ENCODE results near the gene CFAP74. TPM values are rescaled to one million over a fixed set of nuclear protein-coding genes. Genes with fewer than 3 reads are reported as not detected.
A peak's percentile ranks its signal among the peaks of the same experiment; 100 is the strongest.

CFAP74 gene
- total RNA-seq, 2 experiments from 2014 or later, result 0.31 to 0.46 TPM

DNA sequence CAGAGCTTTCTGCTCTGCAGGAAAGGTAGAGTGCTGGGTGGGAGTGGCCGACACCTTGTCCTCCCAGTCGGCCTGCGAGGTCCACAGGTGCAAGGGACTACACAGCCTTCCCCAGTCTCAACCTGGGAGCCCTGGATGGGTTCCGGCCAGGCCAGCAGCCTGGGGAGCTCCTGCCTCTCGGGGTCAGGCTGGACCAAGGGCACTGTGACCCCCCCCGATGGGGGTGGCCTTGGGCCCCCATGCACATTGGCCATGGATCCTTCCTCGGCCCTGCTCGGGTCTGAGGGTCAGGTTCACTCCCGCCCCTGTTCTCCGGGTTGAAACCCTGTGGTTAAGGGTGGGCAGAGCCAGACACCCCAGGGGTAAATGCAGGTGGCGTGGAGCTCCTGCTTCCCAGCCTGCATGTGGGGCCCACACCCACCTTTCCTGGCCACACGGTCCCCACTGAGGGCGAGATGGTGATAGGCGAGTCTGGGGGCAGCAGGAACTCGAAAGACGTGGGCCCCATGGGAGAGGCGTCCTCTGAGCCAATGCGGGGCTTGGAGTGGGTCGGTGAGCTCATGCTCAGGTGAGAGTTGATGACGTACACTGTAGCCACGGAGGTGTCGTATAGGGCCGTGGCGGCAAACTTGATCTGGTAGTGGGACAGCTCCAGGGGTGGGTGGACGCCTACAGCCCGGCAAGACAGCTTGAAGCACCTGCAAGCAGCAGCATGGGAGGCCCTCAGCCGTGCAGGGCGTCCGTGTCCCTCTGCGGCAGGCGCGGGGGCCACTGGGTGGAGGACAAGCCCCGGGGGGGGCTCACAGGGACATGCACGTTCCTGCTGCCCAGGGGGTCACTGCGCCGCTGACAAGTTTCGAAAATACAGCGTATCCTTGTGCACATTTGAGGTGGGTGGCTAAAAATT is 73.7 kb downstream of the CFAP74 start:
- H3K4me1 Mint-ChIP-seq, result no peaks in the 10 kb centered on the region
- no peaks in the 10 kb centered on the region for H3K9me3 Mint-ChIP-seq
- no peaks in the 10 kb centered on the region for H3K27me3 Mint-ChIP-seq
- no peak overlapping the region for H3K4me3 Mint-ChIP-seq
- no peaks in the 10 kb centered on the region for H3K36me3 Mint-ChIP-seq
- DNase-seq, result no peak
- peak overlapping the region; percentile 25 for H3K27ac Mint-ChIP-seq

DNA sequence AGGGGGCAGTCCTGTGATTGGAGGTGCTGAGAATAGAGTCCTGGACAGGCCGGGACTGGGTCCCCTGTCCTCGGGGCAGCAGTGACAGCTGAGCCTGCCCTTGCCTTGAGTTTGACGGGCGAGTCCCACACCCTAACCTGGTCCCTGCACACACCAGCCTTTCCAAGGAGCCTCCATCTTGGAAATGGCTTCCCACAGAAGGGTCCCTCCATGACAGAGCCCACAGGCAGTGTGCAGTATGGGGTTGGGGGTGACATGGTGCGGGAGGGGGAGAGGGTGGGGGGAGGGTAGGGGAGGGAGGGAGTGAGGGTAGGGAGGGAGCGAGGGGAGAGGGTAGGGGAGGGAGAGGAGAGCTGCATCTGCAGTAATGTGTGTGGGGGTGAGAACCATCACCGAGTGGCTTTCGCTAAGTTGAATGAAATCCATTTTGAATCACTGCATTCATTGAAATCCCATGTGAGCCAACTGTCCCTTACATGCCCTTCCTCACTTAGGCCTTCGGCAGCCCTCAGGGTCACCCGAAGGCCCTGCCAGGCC is 74.4 kb downstream of the CFAP74 start:
- no peak overlapping the region for H3K4me3 Mint-ChIP-seq
- no peaks in the 10 kb centered on the region for H3K9me3 Mint-ChIP-seq
- DNase-seq, result no peak
- no peak overlapping the region for H3K27ac Mint-ChIP-seq
- H3K4me1 Mint-ChIP-seq, result no peaks in the 10 kb centered on the region
- no peaks in the 10 kb centered on the region for H3K27me3 Mint-ChIP-seq
- no peaks in the 10 kb centered on the region for H3K36me3 Mint-ChIP-seq

DNA sequence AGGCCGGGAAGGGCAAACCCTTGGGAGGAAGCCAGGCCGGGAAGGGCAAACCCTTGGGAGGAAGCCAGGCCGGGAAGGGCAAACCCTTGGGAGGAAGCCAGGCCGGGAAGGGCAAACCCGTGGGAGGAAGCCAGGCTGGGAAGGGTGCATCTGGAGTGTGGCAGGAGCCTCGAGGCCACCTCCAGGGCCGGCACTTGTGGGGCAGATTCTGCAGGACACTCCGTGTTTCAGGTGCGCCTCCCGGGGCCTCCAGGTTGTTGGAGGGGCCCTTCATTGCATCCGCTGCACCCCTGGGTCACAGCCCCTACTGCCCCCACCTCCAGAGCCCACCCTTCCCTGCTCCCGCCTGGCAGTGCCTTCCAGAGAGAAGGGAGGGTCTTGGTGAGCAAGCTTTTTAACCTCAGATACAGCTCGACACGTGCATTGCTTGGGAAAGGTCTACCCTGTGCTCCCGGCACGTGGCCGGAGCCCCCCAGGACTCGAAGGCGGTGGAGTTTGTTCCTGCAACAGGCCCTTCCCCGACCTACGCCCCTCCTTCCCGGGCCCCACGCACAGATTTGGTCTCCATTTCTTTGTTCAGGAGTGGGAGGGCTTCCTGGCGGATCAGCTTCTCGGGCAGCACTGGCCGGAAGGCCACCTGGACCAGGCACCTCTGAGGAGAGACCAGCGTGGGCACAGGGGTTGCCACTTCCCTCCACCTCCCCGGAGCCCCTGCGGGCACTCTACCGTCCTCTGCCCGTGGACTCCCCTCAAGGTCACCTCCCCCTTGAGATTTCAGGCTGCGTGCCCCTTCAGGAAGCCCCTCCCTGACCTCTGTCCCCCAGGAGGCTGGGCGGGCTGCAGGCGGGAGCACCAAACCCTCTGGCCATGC is 75.1 kb downstream of the CFAP74 start:
- DNase-seq, result no peak

DNA sequence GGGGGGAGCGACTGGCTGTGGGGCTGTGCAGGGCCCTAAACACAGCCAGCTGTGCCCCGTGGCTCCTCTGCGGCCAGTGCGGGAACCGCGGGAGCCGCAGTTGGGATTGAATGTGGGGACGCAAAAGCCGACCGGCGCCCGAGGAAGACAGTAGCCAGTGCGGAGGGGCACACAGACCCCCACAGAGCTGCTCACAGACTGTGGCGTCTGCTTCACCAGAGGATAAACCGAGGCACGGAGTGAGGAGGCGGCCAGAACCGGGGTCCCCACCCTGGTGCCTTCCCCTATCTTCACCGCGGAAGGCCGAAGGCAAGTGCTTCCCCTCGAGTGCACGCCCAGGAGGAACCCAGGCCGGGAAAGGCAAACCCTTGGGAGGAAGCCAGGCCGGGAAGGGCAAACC is 75.8 kb downstream of the CFAP74 start:
- Mint-ChIP-seq H3K9me3 (no peaks in the 10 kb centered on the region), H3K36me3 (no peaks in the 10 kb centered on the region), H3K27me3 (no peaks in the 10 kb centered on the region), H3K4me1 (no peaks in the 10 kb centered on the region), H3K4me3 (no peak overlapping the region), H3K27ac (no peak overlapping the region)
- no peak for DNase-seq

More for the DNA sequence above, 75.1 kb downstream of the CFAP74 start:
- no peaks in the 10 kb centered on the region for H3K36me3 Mint-ChIP-seq
- H3K4me1 Mint-ChIP-seq, result no peaks in the 10 kb centered on the region
- no peak overlapping the region for H3K4me3 Mint-ChIP-seq
- H3K27me3 Mint-ChIP-seq, result no peaks in the 10 kb centered on the region
- H3K27ac Mint-ChIP-seq, result no peak overlapping the region
- H3K9me3 Mint-ChIP-seq, result no peaks in the 10 kb centered on the region

DNA sequence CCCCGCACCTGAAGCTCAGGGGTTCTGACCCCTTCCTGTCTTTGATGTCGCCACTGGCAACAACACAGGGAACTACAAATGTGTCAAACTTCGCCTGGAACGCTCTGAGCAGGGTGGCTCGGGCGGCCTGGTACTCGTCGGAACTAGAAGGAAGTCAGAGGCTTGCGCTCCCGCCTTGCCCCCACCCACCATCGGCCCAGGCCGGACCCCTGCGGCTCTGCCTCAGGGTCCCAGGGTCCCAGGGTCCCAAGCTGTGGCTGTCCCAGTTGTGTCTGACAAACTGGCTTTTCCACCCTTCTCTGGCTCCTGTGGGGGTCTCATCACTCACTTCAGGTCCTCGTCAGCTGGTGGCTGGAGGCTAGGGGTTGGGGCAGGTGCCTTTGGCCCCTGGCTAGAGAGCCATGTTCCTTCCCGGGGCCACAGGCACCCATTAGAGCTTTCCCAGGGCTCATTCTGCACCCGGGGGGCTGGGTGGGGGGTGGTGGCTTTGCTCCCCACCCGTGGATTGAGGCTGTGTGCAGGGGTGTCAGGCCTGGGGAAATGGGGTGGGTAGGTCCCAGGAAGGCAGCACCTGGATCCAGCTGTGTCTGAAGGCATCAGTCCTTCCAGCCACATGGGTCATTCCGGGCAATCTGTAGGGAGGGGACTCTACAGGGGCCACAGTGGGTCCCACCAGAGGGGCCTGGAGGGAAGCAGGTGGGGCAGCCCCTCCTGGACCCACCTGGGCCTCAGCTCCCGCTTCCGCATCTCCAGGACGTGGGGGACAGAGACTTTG is 76.5 kb downstream of the CFAP74 start:
- no peaks in the 10 kb centered on the region for H3K9me3 Mint-ChIP-seq
- H3K4me3 Mint-ChIP-seq, result no peak overlapping the region
- H3K36me3 Mint-ChIP-seq, result no peaks in the 10 kb centered on the region
- no peaks in the 10 kb centered on the region for H3K27me3 Mint-ChIP-seq
- no peak overlapping the region for H3K27ac Mint-ChIP-seq
- H3K4me1 Mint-ChIP-seq, result no peaks in the 10 kb centered on the region
- no peak for DNase-seq

DNA sequence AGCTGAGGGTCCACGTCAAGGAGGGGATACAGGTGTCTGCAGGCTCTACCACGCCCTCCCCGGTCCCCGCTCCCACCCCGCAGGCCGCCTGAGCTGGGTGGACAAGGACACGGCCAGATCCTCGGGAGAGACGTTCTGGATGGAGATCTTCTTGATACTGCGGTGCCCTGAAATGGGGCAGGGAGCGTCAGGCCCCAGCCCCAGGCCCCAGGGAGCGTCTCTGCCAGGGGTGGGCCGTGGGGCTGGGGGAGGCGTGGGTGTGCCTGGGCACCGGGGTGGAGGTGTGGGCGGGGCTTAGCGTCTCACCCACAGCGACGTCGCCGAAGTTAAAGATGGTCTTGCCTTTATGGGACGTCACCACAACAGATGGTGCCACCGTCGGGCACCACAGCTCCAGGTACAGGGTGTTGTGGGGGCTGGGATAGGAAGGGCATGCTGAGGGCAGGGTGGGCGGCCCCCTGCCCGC is 77.2 kb downstream of the CFAP74 start:
- H3K9me3 Mint-ChIP-seq, result no peaks in the 10 kb centered on the region
- no peak for DNase-seq
- H3K4me3 Mint-ChIP-seq, result no peak overlapping the region

DNA sequence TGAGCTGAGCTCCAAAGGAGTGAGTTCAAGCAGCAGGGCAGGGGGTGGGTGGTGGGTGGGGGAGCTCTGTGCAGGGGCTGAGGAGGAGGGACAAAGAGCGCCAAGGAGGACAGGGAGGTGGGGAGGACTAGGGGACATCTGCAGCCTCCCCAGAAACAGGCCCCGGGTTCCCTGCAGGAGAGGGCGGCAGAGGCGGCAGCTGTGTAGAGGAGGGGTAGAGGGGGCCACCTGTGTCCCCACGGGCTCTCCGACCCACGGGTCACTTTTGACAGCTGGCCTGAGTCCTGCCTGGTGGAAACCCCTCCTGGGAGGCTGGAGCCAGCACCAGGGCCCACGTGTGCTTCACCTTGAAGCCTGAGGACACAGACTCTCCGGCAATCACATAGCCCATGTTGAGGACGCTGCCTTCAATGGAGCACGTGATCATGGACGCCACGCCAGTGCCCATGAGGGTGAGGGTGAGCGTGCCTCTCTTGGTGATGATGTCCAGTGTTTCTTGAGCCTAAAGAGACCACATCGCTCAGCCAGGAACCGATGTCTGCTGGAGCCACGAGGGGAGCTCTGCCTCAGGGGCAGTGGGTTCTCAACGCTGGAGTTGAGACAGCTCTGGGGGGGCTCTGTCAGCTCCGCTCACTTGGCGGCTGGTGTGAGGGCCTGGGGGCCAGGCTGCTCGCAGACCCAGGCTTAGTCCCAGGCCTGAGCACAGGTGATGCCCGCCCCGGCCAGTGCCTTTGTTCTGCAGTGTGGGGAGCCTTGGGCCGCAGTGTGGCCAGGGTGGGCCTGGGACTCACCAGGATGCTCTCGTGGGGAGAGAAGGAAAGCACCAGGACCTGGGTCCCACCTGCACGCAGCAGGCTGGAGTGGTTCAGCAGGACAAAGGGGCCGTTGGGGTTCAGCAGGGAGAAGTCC is 77.9 kb downstream of the CFAP74 start:
- Mint-ChIP-seq H3K27me3 (no peaks in the 10 kb centered on the region), H3K27ac (no peak overlapping the region), H3K4me3 (no peak overlapping the region), H3K9me3 (no peaks in the 10 kb centered on the region), H3K36me3 (no peaks in the 10 kb centered on the region), H3K4me1 (no peaks in the 10 kb centered on the region)
- DNase-seq, result no peak

More for the DNA sequence above, 77.2 kb downstream of the CFAP74 start:
- Mint-ChIP-seq H3K36me3 (no peaks in the 10 kb centered on the region), H3K27me3 (no peaks in the 10 kb centered on the region), H3K27ac (no peak overlapping the region), H3K4me1 (no peaks in the 10 kb centered on the region)

DNA sequence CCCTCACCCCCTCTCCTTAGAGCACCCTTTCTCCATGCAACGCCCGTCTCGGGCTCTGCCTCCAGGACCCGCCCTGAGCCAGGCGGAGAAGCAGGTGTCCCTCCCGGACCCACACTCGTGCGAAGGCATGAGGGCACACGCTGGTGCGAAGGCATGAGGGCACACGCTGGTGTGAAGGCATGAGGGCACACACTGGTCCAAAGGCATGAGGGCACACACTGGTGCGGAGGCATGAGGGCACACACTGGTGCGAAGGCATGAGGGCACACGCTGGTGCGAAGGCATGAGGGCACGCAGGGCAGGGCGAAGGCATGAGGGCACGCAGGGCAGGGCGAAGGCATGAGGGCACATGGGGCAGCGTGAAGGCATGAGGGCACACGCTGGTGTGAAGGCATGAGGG is 78.7 kb downstream of the CFAP74 start:
- DNase-seq, result no peak
- H3K27ac Mint-ChIP-seq, result no peak overlapping the region
- H3K9me3 Mint-ChIP-seq, result no peaks in the 10 kb centered on the region
- no peak overlapping the region for H3K4me3 Mint-ChIP-seq
- H3K27me3 Mint-ChIP-seq, result no peaks in the 10 kb centered on the region
- no peaks in the 10 kb centered on the region for H3K36me3 Mint-ChIP-seq
- H3K4me1 Mint-ChIP-seq, result no peaks in the 10 kb centered on the region

DNA sequence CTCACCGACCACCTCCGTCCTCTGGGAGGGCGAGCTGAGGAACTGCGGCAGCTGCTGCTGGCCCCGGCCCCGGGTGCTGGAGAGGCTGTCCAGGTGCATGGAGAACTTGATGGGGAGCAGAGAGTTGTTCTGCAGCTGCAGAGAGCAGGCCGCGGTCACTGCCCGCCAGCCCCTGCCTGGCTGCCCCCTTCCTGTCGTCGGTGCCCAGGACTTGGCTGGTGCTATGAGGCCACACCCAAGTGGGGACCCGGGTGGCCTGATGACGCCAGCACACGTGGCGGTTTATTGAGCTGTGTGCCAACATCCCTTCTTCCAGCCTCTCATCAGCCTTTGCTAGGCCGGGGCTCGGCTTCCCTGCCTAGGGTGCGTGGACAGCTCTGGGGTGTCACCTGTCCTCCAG is 79.2 kb downstream of the CFAP74 start:
- Mint-ChIP-seq H3K4me3 (no peak overlapping the region), H3K9me3 (no peaks in the 10 kb centered on the region), H3K27me3 (no peaks in the 10 kb centered on the region), H3K36me3 (no peaks in the 10 kb centered on the region), H3K27ac (no peak overlapping the region), H3K4me1 (peaks cover 2% of the 10 kb centered on the region)
- no peak for DNase-seq

DNA sequence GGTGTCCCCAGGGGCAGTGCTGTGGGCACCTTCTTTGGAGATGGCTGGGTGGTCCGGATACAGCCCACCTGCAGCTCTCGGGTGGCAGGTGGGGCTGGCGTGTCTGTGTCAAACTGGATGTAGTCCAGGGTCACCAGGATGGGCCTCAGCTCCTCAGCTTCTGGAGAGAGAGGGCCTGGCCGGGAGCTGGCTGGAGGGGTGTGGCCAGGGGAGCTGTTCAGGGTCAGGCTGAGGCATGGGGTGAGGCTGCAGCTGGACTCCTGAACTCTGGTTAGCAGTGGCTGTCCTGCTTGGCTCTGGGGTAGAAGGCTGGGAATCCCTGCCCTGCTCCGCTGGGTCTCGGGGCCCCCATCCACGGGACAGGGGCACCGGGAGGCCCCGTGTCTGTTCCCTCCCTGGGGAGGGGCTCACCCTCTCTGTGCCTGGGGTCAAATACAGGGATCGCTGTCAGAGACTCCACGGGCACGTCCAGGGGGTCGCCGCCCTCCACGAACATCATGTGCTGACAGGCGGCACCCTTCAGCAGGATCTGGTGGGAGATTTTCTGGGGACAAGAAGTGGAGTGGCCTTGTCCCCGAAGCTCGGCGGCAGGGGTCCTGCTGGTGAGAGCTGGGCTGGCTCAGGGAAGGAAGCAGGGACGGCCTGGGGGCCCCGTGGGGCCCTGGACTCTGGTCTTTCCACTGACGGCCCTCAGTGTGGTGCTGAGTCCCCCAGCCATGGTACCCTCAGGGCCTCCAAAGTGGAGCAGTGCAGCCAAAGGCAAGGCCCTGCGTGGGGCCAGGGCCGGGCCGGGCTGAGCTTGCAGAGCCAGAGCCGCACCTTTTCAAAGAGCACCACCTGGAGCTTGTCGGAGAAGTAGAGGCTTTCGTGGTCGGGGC is 80.4 kb downstream of the CFAP74 start:
- H3K4me3 Mint-ChIP-seq, result no peak overlapping the region
- no peak for DNase-seq
- peaks cover 3% of the 10 kb centered on the region for H3K4me1 Mint-ChIP-seq
- no peaks in the 10 kb centered on the region for H3K9me3 Mint-ChIP-seq
- H3K27ac Mint-ChIP-seq, result no peak overlapping the region
- no peaks in the 10 kb centered on the region for H3K36me3 Mint-ChIP-seq
- H3K27me3 Mint-ChIP-seq, result no peaks in the 10 kb centered on the region

DNA sequence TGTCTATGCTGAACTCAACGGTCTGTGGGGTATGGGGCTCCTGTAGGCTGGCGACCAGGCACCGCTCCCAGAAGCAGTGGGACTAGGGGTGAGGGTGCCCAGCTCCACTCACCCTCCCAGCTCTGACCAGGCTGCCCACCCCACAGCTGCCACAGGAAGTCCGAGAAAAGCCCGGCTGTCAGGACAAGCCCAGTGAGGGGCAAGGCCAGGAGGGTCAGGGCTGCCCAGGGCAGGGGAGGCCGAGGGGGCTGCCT is 81.0 kb downstream of the CFAP74 start:
- DNase-seq, result no peak
- Mint-ChIP-seq H3K9me3 (no peaks in the 10 kb centered on the region), H3K4me3 (no peak overlapping the region), H3K27me3 (no peaks in the 10 kb centered on the region), H3K4me1 (peaks cover 3% of the 10 kb centered on the region), H3K36me3 (no peaks in the 10 kb centered on the region), H3K27ac (no peak overlapping the region)

DNA sequence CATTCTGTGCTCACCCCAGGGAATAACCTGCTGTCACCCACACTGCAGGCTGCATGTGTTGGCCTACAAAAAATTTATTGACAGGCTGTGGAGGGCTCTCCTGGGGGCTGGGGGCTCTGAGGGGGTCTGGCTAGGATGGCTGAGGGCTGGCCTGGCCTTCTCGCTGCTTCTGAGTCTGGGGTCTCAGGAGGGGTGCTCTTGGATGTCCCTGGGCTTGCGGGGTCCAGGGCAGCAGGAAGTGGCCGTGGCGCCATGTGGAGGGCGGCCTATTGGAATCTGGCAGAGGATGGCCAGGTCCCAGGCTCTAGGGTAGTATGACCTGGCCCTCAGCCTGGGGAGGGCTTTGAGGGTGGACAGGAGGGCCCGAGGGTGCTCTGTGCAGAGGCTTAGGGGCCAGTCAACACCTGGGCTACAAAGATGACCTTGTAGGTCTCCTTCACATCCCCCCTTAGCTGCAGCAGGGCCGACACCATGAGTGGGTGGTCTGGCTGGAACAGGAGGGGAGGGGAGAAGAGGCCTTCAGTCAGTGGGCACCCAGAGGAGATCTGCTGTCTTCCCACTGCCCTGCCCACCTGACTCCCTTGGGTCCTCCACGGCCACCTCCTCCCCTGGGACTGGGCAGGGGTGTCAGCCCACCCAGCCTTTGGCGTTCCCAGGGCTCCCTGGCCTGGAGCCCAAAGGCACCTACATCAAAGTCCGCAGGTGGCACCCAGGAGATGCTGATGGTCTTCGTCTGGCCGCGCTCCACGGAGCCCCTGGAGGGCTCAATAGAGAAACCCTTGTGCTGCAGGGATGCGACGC is 81.5 kb downstream of the CFAP74 start:
- Mint-ChIP-seq H3K4me1 (peaks cover 3% of the 10 kb centered on the region), H3K4me3 (no peak overlapping the region), H3K9me3 (no peaks in the 10 kb centered on the region), H3K27me3 (no peaks in the 10 kb centered on the region), H3K36me3 (no peaks in the 10 kb centered on the region), H3K27ac (no peak overlapping the region)
- no peak for DNase-seq

DNA sequence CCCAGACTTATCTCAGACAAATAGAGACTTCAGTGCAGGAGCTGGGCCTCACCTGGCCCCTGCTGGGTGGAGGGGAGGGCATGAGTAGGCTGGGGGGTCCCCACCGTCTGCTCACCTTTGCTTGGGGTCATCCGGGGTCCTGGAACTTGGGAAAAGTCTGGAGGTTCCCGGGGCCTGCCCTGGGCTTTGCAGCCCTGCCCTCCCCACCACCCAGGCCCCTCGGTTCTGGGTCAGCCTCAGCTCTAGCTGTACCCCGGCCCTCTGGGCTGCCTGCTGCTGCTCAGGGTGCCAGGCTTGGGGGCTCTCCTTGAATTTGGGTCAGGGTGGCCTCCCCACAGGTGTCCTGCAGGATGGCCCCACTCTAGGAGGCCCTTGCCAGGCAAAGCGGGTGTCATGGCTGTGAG is 82.1 kb downstream of the CFAP74 start:
- H3K27me3 Mint-ChIP-seq, result no peaks in the 10 kb centered on the region
- peaks cover 3% of the 10 kb centered on the region for H3K4me1 Mint-ChIP-seq
- no peaks in the 10 kb centered on the region for H3K36me3 Mint-ChIP-seq
- no peak for DNase-seq
- H3K4me3 Mint-ChIP-seq, result no peak overlapping the region
- H3K27ac Mint-ChIP-seq, result no peak overlapping the region
- no peaks in the 10 kb centered on the region for H3K9me3 Mint-ChIP-seq
